SKM-1 treated with dmso at 0.1 percent for 144 hours (cell line): ENCODE measurements around the gene CXXC4.

Experiments
- DNase-seq: peaks from one replicate; lab custom pipeline; 2025; ENCODE audit not compliant: unreplicated experiment; lab: John Stamatoyannopoulos, UW

The CXXC4 gene

GRCh38 chr4:104494822-104495559 is at the start of gene CXXC4:
TSS of gene CXXC4 (minus strand) at chr4:104494894. CDS start at chr4:104491802, 3,092 bp downstream.
- peak; percentile 70 for DNase-seq

- no peak for DNase-seq
Observed at GRCh38 chr4:104533156-104533555, 38.5 kb upstream of the CXXC4 start.

DNA sequence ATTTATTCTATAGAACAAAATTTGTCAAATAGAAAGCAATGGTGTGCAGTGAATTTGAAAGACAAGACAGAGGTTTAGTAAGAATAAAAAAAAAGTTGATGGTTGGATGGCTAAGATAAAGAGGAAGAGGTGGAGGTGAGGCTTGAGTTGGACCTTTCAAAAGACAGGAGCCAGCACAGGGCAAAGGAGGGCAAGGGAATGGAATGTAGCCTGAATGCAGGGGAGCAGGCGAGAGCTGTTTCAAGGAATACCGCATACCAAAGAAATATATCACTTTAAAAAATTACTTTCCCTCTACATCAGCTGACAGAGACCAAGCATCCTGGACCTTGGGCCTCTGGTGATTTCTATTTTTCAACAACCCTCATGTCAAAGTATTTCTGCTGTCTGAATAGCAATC is 38.0 kb upstream of the CXXC4 start:
- no peak for DNase-seq

DNA sequence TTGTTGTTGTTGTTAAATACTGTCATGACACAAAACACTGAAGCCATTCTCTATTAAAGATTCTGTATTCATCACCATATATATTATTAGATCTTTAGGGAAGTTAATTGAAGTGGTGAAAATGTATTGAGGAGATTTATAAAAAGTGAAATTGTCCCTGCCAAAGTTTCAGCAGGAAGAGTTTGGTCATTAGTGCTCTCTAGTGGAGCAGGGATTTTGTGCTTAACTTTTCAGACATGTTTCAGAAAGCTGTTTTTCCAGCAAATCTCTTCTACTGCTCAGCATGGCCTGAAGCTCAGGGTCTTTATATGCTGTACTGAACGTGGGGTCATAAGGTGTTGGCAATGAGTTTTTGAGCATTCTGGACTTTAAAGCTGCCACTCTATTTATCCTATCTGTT is 36.7 kb upstream of the CXXC4 start:
- no peak for DNase-seq

DNA sequence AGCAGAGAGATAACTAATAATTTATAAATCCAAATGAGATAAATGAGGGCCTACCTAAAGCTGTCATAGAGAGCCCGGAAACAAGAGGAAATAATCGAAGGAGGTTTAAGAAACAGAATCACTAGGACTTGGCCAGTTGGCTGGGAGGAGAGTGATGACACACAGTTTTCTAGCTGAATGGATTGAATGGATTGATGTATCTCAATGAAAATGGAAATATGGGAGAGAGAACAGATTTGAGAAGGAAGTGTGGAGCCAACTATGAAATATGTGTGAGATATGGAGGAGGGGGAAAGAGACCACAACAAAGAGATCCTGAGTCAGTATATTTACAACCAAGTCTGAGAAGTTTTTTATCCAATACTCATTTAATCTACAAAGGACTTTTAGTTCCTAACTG is 35.7 kb upstream of the CXXC4 start:
- no peak for DNase-seq

DNA sequence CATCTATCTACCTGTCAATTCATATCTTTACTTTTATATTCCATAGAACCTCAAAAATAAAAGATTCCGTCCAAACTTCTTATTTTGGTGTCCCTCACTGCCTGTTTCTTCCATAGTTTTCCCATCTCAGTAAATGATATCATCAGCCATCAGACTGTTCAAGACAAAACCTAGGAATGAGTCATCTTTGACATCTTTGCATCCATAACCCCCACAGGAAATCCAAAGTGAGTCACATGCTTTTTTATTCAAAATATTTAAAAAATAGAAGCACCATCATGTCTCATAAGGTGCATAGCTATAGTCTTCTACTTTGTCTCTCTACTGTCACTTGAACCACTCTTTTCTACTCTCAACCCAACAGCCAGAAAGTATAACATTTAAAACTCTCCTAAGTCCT is 29.9 kb upstream of the CXXC4 start:
- no peak for DNase-seq

- no peak for DNase-seq
Observed at GRCh38 chr4:104524026-104524425, 29.3 kb upstream of the CXXC4 start.

GRCh38 chr4:104519588-104519987 is 24.9 kb upstream of the CXXC4 start:
- DNase-seq = no peak

DNA sequence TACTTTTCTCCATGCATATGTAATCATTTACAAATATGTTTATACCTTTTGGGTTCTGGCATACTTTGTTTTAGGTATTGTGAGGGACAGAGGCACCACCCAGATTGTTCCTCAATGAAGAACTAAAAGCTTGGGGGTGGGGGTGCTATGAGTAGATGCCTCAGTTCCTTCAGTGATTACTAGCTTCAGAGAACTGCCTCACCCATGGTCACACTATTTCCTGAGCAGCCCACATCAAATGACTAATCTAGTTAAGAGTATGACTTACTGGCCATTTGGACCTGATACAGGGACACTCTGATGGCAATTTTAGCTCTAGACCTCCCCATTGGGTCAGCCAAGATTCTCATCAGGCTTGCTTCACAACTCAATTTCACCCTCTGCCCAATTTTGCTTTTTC is 22.2 kb upstream of the CXXC4 start:
- DNase-seq = no peak

GRCh38 chr4:104508224-104508623 is 13.5 kb upstream of the CXXC4 start:
- no peak for DNase-seq

DNA sequence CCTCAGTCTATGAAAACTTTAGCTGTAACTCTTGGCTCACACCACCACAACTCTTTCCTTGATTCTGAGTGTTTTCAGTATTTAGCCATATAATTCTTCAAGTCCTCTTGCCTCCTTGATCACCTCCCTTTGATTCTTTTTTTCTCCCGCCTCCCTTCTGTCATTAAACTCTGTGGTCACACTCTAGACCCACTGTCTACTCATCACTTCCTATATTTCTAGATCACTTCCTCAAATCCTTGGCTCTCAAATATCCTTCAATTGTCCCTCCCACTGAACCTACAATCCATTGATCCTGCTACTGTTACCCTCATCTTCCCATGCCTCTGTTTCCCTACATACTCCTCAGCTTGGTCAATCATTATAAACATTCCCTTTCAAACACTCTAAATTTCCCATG is 12.4 kb upstream of the CXXC4 start:
- DNase-seq = peak; percentile 67

- no peak for DNase-seq
Observed at GRCh38 chr4:104504536-104504935, 9.8 kb upstream of the CXXC4 start.

- DNase-seq = no peak
Observed at GRCh38 chr4:104502471-104502870, 7.8 kb upstream of the CXXC4 start.

DNA sequence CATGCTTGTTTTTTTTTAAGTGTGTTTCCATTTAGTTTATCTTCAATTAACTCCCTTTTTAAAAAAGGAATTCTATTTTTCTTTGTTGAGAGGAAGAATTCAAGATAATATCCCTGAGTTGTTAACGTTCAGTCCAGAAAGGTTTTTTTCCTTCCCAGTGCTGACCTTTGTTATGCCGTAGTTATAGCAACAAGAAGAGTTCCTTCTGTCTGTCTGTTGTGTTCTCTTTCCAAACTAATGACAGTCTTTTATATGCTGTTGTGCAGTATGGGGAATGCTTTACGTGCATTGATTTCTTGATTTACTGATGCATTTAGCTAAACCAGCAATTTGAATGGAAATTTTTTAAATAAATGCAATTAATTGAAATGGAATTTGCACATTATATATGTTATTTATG is 6.6 kb upstream of the CXXC4 start:
- no peak for DNase-seq

- DNase-seq = no peak
Observed at GRCh38 chr4:104500442-104500841, 5.7 kb upstream of the CXXC4 start.

DNA sequence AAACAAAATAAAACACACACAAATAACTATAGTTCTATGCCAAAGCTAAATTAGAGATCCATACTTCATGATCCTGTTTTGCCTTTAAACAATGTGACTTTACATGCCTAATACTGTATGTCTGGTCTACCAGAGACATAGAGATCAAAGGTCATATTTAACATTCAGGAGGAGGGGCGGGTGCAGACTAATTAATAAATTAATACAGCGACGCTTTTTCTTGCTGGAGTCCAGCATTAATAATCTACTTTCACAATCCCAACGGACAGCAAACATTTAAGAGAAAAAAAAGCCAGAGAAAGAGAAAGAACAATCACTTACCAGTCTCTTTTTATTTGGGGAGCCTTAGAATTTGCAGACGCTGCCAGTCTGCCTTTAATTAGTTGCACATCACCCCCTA is 509 bp downstream of the CXXC4 start:
- no peak for DNase-seq

DNA sequence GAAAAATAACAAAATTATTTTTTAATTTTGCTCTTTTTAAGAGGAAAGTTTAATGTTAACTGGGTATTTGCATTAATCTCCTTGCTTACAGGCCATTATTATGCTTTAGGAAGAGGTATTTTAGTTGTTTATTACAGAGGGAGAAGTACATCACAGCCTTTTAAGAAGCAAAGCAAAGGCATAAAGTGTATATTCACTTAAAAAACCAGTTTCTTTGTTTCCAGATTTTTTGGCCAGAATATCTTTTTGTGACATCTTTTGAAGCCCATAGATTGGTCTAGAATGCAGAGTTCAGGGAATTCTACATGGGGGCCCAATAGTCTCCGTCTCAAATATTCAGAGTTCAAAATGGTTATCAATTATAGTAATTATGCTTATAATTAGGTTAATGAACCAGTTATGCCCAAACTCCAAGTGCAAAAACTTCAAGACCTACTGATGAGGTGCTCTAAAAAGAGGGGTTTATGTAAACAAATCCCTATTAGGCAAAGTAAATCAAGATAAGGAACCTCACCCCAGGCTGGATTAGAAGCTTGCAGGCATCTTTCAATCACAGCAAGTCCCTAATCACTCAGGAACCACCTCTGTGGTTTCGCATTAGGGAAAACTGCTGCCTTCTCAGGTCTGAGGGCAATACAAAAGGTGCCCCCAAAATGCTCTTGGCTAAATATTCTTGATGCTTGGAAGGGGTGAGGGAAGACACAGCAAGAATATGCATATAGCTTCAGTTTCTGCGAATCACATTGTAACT is 1.4 kb downstream of the CXXC4 start:
- no peak for DNase-seq

GRCh38 chr4:104492183-104492771 is 2.4 kb downstream of the CXXC4 start:
- DNase-seq = no peak

DNA sequence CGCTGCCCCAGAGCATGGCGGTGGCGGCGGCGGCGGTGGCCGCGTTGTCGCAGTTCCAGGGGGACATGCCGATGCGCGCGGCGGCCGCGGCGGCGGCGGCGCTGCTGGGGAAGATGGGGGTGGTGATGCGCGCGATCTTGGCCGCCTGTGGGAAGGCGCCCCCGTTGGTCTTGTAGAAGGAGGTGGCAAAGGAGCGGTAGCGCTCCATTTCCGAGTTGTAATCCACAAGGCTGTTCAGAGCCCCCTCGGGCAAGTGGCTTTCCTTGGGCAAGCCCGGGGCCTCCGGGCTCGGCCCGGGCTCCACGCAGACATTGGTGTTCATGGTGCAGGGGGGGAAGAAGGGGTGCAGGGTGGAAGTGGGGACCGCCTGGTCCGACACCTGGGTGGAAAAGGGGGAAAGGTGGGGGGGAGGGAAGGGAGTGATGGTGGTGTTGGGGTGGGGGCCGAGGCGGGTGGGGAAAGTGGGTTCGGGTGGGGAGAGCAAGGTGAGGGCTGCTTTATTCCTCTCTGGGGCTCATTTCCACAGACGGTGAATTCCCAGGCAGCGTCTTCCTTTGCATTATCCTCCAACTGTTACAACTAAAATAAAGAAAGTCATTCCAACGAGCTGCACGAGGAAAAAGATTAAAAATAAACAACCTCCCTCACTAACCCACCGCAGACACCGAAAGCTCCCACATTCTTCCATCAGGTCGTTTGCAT is 3.1 kb downstream of the CXXC4 start:
- peak; percentile 6 for DNase-seq

- peak; percentile 31 for DNase-seq
Observed at GRCh38 chr4:104490770-104491480, 3.8 kb downstream of the CXXC4 start.
